Caki2 (cell line): ENCODE results near the gene EFNB1. TPM values are rescaled to one million over a fixed set of nuclear protein-coding genes. Genes with fewer than 3 reads are reported as not detected.
A peak's percentile ranks its signal among the peaks of the same experiment; 100 is the strongest.

ENCODE experiments used
- DNase-seq: peaks from one replicate; pipeline ENCODE4 v3.0.0-alpha.2; 2015; ENCODE audit warnings: low read depth
- in situ Hi-C: cut with HindIII; loops from 2 replicates; pipeline ENCODE4 v1.10.0; 2016; ENCODE audit warnings: low sequenced_read_pairs, low pct_unique_long_range_greater_than_20kb, mixed read lengths
- total RNA-seq: library from RNA; depleted of rRNA; stranded (reverse); fragments of >200 nt; shearing (Covaris generic); gene quantifications from 2 replicates; pipeline ENCODE4 v1.2.3, GENCODE V29; 2014; ENCODE audit warnings: low replicate concordance

EFNB1 gene
- total RNA-seq, 1 experiment from 2014 or later: 2.2 TPM

DNA sequence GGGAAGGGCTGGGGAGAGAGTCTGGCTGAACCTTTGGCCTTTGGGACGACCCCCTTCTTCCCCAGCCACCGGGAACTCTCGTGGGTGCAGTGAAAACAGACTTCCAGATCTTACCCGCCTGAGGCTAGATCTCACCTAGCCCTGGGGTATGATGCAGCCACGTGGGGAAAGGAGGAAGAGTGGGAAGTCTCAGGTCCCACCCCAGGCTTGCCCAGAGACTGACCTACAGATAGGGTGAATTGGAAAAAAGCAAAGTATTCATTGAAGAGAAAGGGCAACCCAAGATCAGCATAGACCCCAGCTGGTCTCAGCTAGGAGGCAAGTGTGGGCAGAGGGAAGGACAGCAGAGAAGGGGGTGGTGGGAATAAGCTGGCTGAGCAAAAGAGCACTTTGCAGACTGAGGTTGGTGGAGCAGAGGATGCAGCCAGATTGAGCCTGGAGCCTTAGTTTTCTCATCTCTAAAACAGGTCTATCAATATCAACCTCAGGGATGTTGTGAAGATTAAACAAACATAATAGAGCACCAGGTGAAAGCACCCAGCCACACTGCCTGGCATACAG is 4.2 kb upstream of the EFNB1 start:
- DNase-seq: no peak
- in situ Hi-C loops: no loop called here

DNA sequence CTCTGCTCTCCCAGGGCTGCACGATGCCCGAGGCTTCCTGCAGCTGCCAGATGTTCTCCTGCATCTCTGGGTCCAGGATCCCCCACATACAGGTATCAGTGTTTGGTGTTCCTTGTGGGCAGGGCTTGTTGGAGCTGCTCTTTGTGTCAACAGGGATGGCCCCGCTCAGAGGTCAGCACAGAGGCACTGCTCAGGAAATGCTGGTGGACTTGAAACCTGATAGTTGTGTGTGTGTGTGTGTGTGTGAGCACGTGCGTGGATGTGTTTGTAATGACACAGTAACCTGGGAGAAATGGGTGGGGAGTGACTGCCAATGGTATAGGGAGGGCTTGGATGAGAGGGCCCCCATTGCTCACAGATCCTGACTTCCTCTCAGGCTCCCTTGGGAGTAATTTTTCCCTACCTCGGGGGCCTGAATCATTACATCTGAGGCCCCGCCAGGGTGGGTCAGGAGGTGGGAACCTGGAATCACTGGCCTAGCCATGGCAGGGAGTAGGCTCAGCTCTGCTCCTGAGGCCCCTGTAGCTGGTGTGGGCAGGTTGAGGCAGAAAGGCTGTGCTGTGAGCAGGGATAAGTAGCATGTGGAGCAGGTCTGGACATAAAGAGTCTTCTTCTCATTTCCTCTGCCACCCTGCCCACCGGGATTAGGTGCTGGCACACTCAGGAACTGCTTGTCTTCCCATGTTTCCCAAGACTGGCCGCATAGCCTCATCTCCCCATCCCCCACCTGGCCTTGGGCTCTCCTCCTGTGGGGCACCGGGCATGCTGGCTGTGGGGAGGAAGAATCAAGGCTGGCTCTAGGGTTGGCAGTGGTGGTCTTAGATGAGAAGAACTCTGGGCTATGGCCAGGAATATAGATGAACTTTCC is 2.5 kb upstream of the EFNB1 start:
- DNase-seq: no peak
- in situ Hi-C loops: no loop called here

DNA sequence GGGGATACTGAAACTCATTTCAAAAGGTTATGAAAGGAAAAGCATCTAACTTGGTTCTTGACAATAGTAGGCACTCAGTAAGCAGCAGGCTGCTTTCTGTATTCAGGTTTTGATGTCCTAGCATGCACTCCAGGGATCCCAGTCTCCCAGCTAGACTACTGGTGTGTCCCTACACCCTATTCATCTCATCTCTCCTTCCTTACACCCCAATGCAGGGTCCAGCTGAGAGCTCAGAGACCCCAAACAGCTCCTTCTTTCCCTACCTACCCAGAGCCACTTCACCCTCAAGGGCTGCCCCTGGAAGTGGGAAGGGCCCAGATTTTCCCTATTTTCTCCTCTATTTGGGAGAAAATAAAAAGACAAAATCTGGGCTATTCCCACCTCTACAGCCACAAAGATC is 1.6 kb upstream of the EFNB1 start:
- no peak for DNase-seq
- in situ Hi-C loops: no loop called here

DNA sequence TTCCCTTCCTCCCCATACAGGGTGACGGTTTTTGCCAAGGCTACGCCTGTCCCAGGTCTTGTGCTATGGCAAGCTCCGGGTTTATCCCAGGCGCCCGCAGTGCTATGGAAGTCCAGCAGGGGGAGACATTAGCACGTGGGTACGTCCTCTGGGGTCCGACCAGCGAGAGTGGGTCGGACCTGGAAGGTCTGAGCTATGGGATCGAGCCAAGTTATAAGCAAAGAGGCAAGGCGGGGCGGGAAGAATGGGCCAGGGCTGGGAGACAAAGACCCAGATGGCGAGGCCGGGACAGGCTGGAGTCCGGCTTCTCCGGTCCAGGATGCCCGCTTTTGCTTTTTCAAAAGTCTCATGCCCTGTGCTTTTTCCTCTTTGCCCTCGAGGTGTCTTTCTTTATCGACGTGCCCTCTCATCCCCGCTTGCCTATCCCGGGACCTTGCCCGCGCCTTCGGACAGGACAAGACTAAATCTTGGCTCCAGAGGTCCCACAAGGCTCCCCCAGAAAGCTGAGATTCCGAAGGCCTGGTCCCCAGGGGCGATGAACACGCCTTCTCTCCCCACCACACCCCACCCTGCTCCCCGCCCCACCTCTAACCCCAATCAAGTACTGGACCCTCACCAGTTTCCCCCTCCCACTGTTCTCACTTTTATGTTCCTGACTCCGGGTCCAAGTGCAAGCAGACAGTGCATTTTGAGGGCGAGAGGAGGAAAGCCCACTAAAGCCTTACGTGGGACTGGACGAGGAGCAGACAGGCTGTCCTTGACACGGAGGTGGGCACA is 785 bp upstream of the EFNB1 start:
- in situ Hi-C loops: no loop called here
- peak; percentile 55 for DNase-seq

DNA sequence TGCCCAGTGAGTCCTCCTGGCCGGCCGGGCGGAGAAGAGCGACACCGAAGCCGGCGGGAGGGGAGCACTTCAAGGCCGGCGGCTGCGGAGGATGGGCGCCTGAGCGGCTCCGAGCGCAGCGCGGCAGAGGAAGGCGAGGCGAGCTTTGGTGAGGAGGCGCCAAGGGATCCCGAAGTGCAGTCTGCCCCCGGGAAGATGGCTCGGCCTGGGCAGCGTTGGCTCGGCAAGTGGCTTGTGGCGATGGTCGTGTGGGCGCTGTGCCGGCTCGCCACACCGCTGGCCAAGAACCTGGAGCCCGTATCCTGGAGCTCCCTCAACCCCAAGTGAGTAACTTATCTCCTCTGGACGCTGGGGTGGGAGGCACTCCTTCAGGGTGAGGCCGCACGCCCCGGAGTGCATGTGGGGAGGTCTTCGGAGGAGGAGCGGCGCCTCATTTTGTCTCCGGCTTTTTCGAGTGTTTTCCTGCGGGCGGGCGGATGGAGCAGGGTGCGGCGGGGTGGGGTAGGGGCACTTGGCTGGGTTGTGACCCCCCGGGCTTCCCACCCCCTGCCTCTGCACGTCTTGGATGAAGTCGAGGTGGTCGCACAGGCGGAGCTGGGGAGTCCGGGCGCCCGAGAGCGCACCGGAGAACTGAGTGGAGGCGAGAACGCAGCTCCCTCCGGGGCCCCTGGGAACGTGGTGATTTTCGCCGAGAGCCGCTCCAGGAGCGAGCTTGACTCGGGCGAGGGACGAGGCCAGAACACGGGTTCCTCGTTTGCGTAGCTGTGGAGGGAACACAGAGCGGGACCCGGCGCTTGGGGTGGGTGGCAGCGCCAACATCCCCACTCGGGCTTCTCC is 979 bp downstream of the EFNB1 start:
- in situ Hi-C loops: no loop called here
- DNase-seq: no peak

DNA sequence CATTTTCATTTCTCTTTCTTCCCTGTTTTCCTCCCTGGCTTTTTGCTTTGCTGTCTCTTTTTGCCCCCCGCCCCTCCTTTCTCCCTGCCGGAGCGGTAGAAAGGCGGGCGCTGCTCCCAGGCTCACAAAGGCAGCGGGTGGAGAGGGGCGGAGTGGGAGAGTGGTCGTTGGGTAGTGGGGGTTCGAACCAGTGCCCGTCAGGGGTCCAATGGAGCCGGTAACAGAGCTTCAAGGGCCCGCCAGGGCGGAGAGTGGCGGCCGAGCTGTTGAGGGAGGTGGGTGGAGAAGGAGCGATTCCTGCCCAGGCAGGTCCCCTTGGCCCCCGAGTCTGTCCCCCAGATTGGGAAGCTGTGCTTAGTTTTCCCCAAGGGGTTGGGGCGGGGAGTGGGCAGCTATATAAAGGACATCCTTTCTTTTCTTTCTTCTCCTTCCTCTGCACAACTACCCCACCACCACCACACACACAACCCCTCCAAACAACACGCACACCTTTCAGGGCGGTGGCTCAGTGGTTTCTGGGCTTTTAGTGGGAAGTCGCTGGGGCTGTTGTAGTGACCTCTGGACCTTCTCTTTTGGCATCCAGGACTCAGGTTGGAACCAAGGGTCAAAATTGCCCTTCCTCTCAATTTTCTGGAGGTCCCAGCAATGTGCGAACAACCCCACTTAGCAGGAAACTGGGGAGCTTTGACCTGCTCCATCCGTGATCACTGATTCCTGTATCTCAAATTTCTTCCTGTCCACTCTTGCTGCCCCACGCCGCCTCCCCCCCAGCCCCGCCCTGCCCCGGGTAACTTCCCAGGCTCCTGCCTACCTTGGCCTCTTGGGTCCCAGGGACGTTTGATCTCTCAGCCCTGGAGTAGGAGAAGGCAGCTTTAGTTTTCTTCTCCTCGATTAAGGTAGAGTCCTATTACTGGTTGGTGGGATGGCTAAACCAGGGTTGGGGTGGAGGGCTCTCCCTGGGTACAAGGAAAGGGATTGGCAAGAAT is 1.9 kb downstream of the EFNB1 start:
- DNase-seq: no peak
- in situ Hi-C loops: no loop called here

DNA sequence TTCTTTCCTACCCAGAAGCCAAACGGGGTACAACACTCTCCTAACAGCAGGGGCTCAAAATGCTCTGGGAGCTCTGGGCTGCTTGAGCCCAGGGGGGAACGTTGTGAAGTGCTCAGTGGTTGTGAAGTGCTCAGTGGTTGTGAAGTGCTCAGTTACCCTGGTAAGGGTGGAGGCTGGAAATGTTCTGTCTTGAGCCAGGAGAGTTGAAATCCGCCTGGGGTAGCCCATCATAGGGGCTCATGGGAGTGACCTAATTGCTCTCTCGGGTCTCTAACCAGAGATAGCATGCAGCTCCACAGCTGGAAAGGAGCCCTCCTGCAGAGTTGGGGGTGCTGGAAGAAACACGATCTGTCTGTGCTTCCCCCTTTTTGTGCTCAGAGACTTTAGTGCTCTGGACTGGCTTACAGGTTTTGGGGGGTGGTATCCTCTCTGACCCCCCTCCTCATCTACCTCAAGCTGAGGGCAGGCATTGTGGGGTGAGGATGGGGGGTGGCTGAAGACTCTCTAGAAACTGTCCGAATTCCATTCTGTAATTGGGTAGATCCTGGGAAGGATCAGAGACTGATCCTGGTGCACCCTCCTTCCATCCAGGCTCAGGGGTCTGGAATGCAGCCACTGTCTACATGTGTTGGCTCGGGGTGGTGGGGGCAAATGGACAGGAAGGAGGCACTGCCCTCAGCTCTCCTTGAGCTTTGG is 2.7 kb downstream of the EFNB1 start:
- in situ Hi-C loops: no loop called here
- no peak for DNase-seq

DNA sequence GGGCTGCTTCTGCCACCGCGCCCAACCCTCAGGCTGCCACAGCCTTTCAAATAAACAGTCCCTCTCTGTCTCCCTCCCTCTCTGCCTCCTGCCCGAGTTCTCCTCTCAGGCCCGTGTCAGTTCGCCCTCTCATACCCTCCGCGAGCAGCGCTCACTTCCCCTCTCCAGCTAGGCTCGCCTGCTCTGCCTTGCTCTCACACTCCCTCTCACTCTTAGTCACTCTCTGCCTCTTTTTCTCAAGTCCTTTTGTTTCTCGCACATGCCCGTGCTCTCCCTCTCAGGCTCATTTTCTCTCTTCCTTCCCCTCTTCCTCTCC is 3.2 kb downstream of the EFNB1 start:
- no peak for DNase-seq
- in situ Hi-C loops: no loop called here

DNA sequence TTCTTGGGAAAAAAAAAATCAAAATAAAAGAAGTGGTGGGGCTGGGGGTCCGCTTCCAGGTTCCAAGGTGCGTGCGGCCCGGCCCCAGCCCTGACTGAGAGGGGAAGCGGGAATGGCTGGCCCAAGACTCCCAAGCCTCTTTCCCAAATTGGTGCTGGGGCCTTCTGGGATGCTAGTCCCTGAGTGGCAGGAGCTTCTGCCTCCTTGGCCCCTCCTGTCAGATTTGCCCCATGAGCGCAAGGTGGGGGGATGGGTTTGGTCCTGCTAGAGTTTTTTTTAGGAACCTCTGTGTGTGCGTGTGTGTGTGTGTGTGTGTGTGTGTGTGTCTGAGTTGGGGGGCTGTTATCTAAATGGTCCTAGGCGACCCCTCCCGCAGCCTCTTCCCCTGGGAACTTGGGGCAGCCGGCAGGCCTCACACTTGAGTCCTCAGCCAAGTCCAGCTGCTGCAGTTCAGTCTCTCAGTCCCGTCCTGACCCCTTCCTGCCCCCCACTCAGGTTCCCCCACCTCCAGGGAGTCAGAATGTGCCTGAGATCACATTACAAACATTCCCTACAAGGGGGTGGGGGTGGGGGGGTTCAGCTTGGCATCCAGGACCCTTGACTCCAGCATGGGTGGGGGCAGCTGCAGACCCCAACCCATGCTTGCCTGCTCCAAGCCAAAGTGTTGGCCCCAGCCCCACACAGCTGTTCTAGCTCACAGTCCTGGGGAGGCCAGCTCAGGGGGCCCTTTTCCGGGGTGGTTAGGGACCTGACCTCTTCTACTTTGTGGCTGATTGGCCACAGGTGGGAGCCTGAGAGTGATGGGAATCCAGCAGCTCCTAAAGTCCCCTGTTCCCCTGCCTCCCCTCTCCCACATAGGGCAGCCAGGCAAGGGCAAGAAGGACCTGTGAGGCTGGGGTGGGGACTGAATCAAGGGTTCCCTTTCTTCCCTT is 4.0 kb downstream of the EFNB1 start:
- in situ Hi-C loops: no loop called here
- no peak for DNase-seq

DNA sequence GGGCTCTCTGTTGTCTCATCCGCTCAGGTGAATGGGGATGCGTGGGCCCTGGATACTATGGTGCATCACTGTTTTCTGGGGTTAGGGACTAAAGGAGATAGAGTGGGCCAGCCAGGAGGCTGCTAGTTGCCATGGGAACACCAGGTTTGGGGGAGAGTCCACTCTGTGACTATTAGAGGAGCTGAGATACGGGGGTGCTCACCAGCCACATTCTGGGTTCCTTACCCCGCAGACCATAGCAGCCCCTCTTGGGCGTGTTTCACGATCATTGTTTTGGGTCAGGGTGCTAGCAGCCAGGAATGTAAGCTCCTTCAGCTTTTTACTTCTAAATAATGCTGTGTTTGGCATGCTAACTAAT is 4.6 kb downstream of the EFNB1 start:
- no peak for DNase-seq
- in situ Hi-C loops: no loop called here

DNA sequence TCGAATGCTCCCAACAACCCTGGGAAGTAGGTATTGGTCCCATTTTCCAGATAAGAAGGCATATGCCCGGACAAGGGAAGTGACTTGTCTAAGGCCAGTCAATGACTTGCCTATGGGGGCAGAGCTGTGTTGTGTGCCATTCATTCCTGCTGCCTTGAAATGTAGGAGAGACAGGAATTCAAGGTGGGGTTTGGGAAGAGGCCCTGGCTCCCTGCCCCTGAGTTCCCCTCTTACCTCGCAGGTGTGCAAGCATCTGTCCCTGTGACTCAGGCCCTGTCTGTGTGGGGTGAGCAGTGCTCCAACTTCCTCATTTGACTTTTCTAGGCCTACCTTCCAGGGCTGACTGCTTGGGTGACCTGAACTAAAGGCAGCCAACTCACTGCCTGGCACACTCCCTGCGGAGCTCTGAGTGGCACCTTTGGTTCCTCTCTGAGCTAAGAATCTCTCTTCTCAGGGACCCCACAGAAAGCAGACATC is 5.1 kb downstream of the EFNB1 start:
- no peak for DNase-seq
- in situ Hi-C loops: no loop called here

DNA sequence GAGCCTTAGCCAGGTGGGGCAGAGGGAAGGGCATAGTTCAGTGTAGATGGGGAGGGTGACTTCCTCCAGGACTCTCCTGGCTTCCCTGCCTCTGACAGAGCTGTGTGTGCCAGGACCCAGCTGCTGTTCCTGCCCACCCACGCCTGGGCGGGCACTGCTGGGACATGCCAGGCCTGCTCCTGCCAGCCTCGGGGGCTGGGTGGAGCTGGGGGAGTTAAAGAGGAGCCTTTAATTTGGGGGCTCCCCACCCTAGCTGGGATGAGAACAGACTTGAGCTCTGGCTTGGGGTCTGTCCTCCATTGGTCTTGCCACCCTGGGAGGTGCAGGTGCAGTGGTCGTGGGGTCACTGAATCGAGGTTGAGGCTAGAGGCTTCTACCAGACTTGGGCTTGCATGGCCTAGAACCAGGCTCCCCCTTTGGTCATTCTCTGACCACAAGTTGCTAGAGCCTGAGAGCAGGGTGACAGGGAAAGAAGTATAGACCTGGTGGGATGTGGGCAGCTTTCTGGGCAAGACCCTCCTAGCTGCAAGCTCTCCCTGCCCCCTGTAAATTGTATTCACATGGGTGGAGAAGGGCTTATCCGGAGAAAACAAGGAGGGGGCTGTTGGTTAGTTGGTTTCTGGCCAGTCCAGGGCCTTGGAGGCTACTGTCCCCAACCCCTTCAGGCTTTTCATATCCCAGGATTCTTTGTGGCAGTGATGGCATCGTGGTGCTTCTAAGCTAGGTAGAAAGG is 5.7 kb downstream of the EFNB1 start:
- in situ Hi-C loops: no loop called here
- DNase-seq: no peak

DNA sequence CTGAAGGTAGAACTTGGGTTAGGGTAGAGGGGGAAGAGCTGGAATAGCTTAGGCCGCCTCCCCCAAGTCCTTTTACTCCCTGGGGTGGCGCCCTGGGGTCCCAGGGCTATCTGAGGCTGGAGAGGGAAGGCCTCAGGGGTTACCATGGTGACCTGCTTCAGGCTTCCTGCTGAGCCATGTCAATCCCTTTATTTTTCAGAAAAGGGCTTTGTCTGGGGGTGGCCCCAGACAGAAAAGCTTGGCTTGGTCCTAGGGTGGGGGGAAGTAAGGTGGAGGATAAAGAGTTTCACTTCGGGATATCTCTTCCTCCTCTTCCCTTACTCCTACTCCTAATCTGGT is 6.3 kb downstream of the EFNB1 start:
- no peak for DNase-seq
- in situ Hi-C loops: no loop called here

DNA sequence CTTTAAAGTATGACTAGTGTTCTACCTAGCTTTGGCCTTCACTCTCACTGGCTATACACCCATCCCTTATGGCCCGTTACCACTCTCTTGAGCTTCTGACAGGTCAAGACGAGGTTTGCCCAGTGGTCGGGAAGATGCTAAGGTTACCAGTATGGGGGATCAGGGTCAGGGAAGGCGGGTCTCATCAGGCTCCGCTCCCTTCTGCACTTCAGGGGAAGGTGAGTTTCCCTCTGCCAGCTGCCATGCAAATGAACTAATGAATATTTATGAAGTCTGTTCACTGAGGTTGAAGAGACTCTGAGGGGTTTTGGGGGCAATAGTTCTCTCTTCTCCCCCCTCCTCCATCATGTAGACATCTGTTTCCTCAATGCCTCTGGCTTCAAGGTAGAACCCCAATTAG is 6.6 kb downstream of the EFNB1 start:
- in situ Hi-C loops: no loop called here
- DNase-seq: no peak

DNA sequence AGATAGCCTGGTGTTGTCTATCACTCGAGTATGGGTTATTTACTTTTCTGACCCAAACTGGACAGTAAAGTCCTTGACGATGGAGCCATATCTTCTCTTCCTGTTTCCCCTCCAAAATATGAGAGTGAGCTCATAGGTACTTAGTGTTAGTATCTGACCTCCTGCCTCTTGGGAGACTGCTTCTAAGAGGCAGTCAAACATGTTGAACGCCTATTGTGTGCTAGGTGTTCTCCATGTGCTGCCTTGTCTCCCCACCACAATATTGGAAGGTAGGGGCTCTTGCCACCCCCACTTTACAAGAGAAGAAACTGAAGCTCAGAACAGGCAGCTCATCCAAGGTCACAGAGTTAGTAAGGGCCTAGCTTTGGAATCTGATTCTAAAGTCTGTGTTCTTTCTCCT is 8.3 kb downstream of the EFNB1 start:
- in situ Hi-C loops: no loop called here
- DNase-seq: no peak

DNA sequence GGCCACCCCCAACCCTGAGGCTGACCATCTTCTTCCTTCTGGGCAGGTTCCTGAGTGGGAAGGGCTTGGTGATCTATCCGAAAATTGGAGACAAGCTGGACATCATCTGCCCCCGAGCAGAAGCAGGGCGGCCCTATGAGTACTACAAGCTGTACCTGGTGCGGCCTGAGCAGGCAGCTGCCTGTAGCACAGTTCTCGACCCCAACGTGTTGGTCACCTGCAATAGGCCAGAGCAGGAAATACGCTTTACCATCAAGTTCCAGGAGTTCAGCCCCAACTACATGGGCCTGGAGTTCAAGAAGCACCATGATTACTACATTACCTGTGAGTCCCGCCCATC is 9.7 kb downstream of the EFNB1 start:
- DNase-seq: no peak
- in situ Hi-C loops: no loop called here
